DOHH2 (cell line): ENCODE measurements around the gene MC5R.

ENCODE experiments used
- EZH2phosphoT487 ChIP-seq: fragments of 200-600 bp; sonication (generic); IDR thresholded peaks from 2 replicates; pipeline ENCODE4 v1.6.1; 2017; ENCODE audit warnings: borderline replicate concordance, mild to moderate bottlenecking, antibody characterized with exemption, low read length, moderate library complexity, mixed read lengths
- TF ChIP-seq, protein P1 (sequence below): fragments of 200-600 bp; sonication (generic); IDR thresholded peaks from one replicate; pipeline ENCODE4 v1.5.1; 2014; ENCODE audit warnings: antibody characterized with exemption, mild to moderate bottlenecking, low read depth, low read length; ENCODE audit not compliant: poor library complexity, severe bottlenecking

DNA sequence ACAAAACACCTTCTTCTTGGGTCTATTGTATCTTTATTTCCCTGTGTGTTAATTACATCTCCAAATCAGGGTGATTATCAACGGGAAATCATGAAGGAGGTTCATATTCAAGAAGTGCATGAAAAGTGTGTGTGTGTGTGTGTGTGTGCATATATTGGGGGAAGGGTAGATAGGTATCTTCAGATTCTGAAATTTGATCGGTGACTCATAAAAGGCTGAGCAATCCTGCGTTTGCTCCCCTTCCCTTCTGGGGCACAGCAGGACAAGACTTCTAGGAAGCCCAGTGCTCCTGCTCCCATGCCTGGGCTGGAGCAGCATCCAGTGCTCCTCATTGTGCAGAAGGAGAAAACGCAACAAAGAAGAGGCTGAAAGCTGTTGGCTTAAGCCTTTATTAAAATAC is 25.8 kb downstream of the MC5R start:
- TF ChIP-seq, protein P1, sequence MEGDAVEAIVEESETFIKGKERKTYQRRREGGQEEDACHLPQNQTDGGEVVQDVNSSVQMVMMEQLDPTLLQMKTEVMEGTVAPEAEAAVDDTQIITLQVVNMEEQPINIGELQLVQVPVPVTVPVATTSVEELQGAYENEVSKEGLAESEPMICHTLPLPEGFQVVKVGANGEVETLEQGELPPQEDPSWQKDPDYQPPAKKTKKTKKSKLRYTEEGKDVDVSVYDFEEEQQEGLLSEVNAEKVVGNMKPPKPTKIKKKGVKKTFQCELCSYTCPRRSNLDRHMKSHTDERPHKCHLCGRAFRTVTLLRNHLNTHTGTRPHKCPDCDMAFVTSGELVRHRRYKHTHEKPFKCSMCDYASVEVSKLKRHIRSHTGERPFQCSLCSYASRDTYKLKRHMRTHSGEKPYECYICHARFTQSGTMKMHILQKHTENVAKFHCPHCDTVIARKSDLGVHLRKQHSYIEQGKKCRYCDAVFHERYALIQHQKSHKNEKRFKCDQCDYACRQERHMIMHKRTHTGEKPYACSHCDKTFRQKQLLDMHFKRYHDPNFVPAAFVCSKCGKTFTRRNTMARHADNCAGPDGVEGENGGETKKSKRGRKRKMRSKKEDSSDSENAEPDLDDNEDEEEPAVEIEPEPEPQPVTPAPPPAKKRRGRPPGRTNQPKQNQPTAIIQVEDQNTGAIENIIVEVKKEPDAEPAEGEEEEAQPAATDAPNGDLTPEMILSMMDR: no peak
- TF ChIP-seq EZH2phosphoT487: no peak
